C1 segment of cervical spinal cord (tissue), 14 donors: ENCODE results near the gene HSPA9.

Experiments used
- DNase-seq, 14 donors: peaks; one replicate each; lab custom pipeline; 2025; lab: John Stamatoyannopoulos, UW

HSPA9 gene

GRCh38 chr5:138575194-138576015 lies at the start of gene HSPA9:
Gene HSPA9 (minus strand): TSS chr5:138575401. CDS start chr5:138575318, 83 bp downstream.
- DNase-seq, result peak; percentile 96 to 99 (median 98)

- no peak for DNase-seq
These were observed 47.9 kb upstream of the HSPA9 start for GRCh38 chr5:138623053-138623452.

GRCh38 chr5:138622051-138622450 lies 46.9 kb upstream of the HSPA9 start:
- DNase-seq, result no peak

GRCh38 chr5:138620663-138621224 lies 45.5 kb upstream of the HSPA9 start:
- no peak for DNase-seq

- no peak for DNase-seq
These were observed 41.3 kb upstream of the HSPA9 start for GRCh38 chr5:138616508-138616907.

GRCh38 chr5:138615461-138615860 lies 40.3 kb upstream of the HSPA9 start:
- DNase-seq, result no peak

- DNase-seq, result peak in 1 of 14 donors; percentile 59
These were observed 36.5 kb upstream of the HSPA9 start for GRCh38 chr5:138611678-138612218.

- DNase-seq, result peak in 12 of 14 donors; percentile 21 to 82 (median 60)
These were observed 35.9 kb upstream of the HSPA9 start for GRCh38 chr5:138610918-138611677.

- peak in 8 of 14 donors; percentile 27 to 71 (median 49) for DNase-seq
These were observed 35.3 kb upstream of the HSPA9 start for GRCh38 chr5:138610415-138610917.

GRCh38 chr5:138606378-138607064 lies 31.3 kb upstream of the HSPA9 start:
- peak in 1 of 14 donors; percentile 3 for DNase-seq

- DNase-seq, result no peak
These were observed 30.2 kb upstream of the HSPA9 start for GRCh38 chr5:138605254-138605972.

- no peak for DNase-seq
These were observed 29.1 kb upstream of the HSPA9 start for GRCh38 chr5:138604176-138604785.

GRCh38 chr5:138603249-138603920 lies 28.2 kb upstream of the HSPA9 start:
- DNase-seq, result peak in 1 of 14 donors; percentile 11

GRCh38 chr5:138602371-138603000 lies 27.3 kb upstream of the HSPA9 start:
- DNase-seq, result no peak

- DNase-seq, result no peak
These were observed 26.2 kb upstream of the HSPA9 start for GRCh38 chr5:138601444-138601843.

- no peak for DNase-seq
These were observed 25.2 kb upstream of the HSPA9 start for GRCh38 chr5:138600446-138600845.

GRCh38 chr5:138597661-138598400 lies 22.6 kb upstream of the HSPA9 start:
- no peak for DNase-seq
